ENCODE data around the gene ATP5PB. TPM values are rescaled to one million over a fixed set of nuclear protein-coding genes. Genes with fewer than 3 reads are reported as not detected.

Gene ATP5PB
- polyA plus RNA-seq, 1 donor: 265 TPM

DNA sequence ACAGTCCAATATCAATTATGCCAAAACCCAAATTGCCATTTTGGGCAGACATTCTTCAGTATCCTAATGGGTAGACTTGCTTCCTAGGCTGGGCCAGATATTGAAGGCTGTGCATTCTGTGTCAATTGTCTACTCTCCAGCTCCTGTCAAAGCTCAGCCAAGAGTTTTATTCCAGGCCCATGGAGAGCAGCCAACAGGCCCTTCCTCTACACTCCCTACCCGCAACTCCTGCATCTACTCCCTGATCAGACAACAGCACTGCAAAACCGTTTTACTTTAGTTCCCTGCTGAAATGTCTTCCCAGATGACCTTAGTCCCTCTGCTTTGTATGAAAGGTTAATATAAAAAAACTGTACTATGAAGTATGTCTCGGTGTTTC, 60.7 kb downstream of the ATP5PB start:
- no peak for DNase-seq

DNA sequence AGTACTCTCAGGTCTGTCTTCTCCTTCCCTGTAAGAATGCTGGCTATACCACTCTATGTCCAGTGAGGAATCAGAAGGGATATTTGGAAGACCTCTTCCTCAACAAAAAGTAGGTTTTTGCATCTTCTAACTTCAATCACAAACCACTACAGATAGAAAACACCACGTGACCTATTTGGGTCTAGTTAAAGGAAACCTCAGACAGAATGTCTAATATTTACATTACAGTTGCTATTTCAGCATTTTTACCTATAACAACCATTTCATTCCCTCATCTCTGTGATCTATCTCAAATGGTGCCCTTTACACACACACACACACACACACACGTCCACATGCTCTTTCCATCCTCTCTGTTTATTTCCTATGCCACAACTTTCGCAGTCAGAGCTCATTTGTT, 62.1 kb downstream of the ATP5PB start:
- DNase-seq: no peak

Other genes starting within 250 kb of the ATP5PB start
- gene DENND2D, start 248.8 kb upstream of the ATP5PB start, polyA plus RNA-seq (ENCODE audit: insufficient read length): 2.8 TPM
- gene CHI3L2, start 221.8 kb upstream of the ATP5PB start, polyA plus RNA-seq (ENCODE audit: insufficient read length): not detected
- not detected for gene CHIA, start 158.6 kb upstream of the ATP5PB start, polyA plus RNA-seq (ENCODE audit: insufficient read length)
- gene OVGP1, start 21.7 kb upstream of the ATP5PB start, polyA plus RNA-seq (ENCODE audit: insufficient read length): 1.4 TPM
- gene WDR77, start 208 bp upstream of the ATP5PB start, polyA plus RNA-seq (ENCODE audit: insufficient read length): 35.6 TPM
- 3.9 TPM for gene C1orf162, start 24.5 kb downstream of the ATP5PB start, polyA plus RNA-seq (ENCODE audit: insufficient read length)
- gene ADORA3, start 54.2 kb downstream of the ATP5PB start, polyA plus RNA-seq (ENCODE audit: insufficient read length): 1.2 TPM
- 0.27 TPM for gene TMIGD3, start 54.2 kb downstream of the ATP5PB start, polyA plus RNA-seq (ENCODE audit: insufficient read length)
- gene RAP1A, start 170.3 kb downstream of the ATP5PB start, polyA plus RNA-seq (ENCODE audit: insufficient read length): 50.2 TPM